Endodermal cell (in vitro differentiated cells): ENCODE data around the gene TXLNA. TPM values are rescaled to one million over a fixed set of nuclear protein-coding genes. Genes with fewer than 3 reads are reported as not detected.
A peak's percentile ranks its signal among the peaks of the same experiment; 100 is the strongest.
"Not testable (repeated sequence)": the region's sequence is repeated elsewhere in the genome, so short reads cannot be mapped to it uniquely, and the experiment has no call there.

ENCODE experiments used
- DNase-seq: peaks from one replicate; pipeline ENCODE4 v3.0.0-alpha.2; 2017
- H3K27ac ChIP-seq: 2 replicates; pipeline ENCODE4 v1.5.1; 2013; ENCODE audit warnings: mild to moderate bottlenecking, low read depth, low read length, moderate library complexity
- H3K27me3 ChIP-seq: 2 replicates; pipeline ENCODE4 v1.6.1; 2013; ENCODE audit warnings: mild to moderate bottlenecking, low read length, moderate library complexity; ENCODE audit not compliant: insufficient read depth, control insufficient read depth, poor library complexity, severe bottlenecking
- H3K36me3 ChIP-seq: 2 replicates; pipeline ENCODE4 v1.7.0; 2013; ENCODE audit warnings: mild to moderate bottlenecking, low read length, moderate library complexity; ENCODE audit not compliant: control insufficient read depth, insufficient read depth
- H3K4me1 ChIP-seq: one replicate; pipeline ENCODE4 v1.7.0; 2013; ENCODE audit warnings: low read length; ENCODE audit not compliant: control insufficient read depth, insufficient read depth
- H3K4me3 ChIP-seq: 2 replicates; pipeline ENCODE4 v1.5.1; 2013; ENCODE audit warnings: mild to moderate bottlenecking, low read length, moderate library complexity
- H3K9ac ChIP-seq: 2 replicates; pipeline ENCODE4 v1.6.1; 2013; ENCODE audit warnings: mild to moderate bottlenecking, low read length, moderate library complexity; ENCODE audit not compliant: poor library complexity, severe bottlenecking; ENCODE audit errors: extremely low read depth
- H3K9me3 ChIP-seq: 2 replicates; pipeline ENCODE4 v1.6.1; 2013; ENCODE audit warnings: mild to moderate bottlenecking, low read length, moderate library complexity; ENCODE audit not compliant: control insufficient read depth
- H3K27ac Mint-ChIP-seq: 2 replicates; pipeline ENCODE4 v1.8.0; 2020; ENCODE audit warnings: mixed read lengths
- H3K27me3 Mint-ChIP-seq: 2 replicates; pipeline ENCODE4 v1.8.0; 2021; ENCODE audit warnings: mild to moderate bottlenecking, mixed read lengths; ENCODE audit not compliant: insufficient read depth
- H3K36me3 Mint-ChIP-seq: 2 replicates; pipeline ENCODE4 v1.8.0; 2020; ENCODE audit warnings: low read depth, mixed read lengths
- H3K4me1 Mint-ChIP-seq: 2 replicates; pipeline ENCODE4 v1.8.0; 2020; ENCODE audit warnings: mixed read lengths
- H3K4me3 Mint-ChIP-seq: 2 replicates; pipeline ENCODE4 v1.8.0; 2020; ENCODE audit warnings: mild to moderate bottlenecking, moderate library complexity, mixed read lengths
- H3K9me3 Mint-ChIP-seq: 2 replicates; pipeline ENCODE4 v1.8.0; 2020; ENCODE audit warnings: mild to moderate bottlenecking, mixed read lengths
- WGBS, 2 experiments: methylation state at CpG; one replicate each; pipeline versions ENCODE4 v1.1.5 to v1.1.7; 2013; ENCODE audit warnings: missing lambda C conversion rate in 2 of 2, mixed read lengths in 1 of 2; ENCODE audit not compliant: insufficient coverage in 1 of 2, insufficient read length in 1 of 2; 5-methylcytosine and 5-hydroxymethylcytosine counted together
- long read RNA-seq, 4 experiments: library from polyadenylated mRNA in 2 of 4; library from RNA in 1 of 4; library from capped mRNA in 1 of 4; stranded (forward) in 3 of 4; unstranded in 1 of 4; transcript quantifications; one replicate each; pipeline ENCODE4 v2.0.0, GENCODE V29; 2020 to 2021; ENCODE audit warnings: inconsistent platforms in 1 of 4
- polyA plus RNA-seq, 2 experiments: library from polyadenylated mRNA; stranded (reverse); fragments of 50-300 nt; gene quantifications; one replicate each; pipeline ENCODE4 v1.2.3, GENCODE V29; 2013
- total RNA-seq, 2 donors: library from RNA; stranded (reverse); fragmentation: NEBNext Ultra II Directional in 1 of 2; extraction: Animal tissue kit (Norgen Biotek cat#: 25700) in 1 of 2; gene quantifications; 2 replicates in 1 of 2; 3 replicates in 1 of 2; pipeline ENCODE4 v1.2.1, GENCODE V29; 2021
- TF ChIP-seq, protein P1 (sequence below): fragments of 200-600 bp; sonication (generic); conservative IDR thresholded peaks from 2 replicates; pipeline ENCODE4 v1.5.0; 2021; ENCODE audit warnings: antibody characterized with exemption, mild to moderate bottlenecking

Gene TXLNA
- total RNA-seq, result 10 to 100 TPM; 38.3 to 39.4 TPM
- polyA plus RNA-seq (2013, experiment 1 of 2), result 39.7 TPM
- 37.8 TPM for polyA plus RNA-seq (2013, experiment 2 of 2)
- long read RNA-seq, experiment 1, partial matches to known transcripts, result 9 of 9 reads
- long read RNA-seq, experiment 1, other reads (novel, unspliced or antisense), result 0 of 9 reads
- long read RNA-seq, experiment 2, full-length matches to known transcripts, result 34 of 65 reads
- long read RNA-seq, experiment 2, partial matches to known transcripts, result 24 of 65 reads
- long read RNA-seq, experiment 2, other reads (novel, unspliced or antisense), result 7 of 65 reads
- long read RNA-seq, experiment 3, full-length matches to known transcripts, result 17 of 43 reads
- long read RNA-seq, experiment 3, partial matches to known transcripts, result 8 of 43 reads
- long read RNA-seq, experiment 3, other reads (novel, unspliced or antisense), result 18 of 43 reads
- long read RNA-seq, experiment 4, result 0 reads

DNA sequence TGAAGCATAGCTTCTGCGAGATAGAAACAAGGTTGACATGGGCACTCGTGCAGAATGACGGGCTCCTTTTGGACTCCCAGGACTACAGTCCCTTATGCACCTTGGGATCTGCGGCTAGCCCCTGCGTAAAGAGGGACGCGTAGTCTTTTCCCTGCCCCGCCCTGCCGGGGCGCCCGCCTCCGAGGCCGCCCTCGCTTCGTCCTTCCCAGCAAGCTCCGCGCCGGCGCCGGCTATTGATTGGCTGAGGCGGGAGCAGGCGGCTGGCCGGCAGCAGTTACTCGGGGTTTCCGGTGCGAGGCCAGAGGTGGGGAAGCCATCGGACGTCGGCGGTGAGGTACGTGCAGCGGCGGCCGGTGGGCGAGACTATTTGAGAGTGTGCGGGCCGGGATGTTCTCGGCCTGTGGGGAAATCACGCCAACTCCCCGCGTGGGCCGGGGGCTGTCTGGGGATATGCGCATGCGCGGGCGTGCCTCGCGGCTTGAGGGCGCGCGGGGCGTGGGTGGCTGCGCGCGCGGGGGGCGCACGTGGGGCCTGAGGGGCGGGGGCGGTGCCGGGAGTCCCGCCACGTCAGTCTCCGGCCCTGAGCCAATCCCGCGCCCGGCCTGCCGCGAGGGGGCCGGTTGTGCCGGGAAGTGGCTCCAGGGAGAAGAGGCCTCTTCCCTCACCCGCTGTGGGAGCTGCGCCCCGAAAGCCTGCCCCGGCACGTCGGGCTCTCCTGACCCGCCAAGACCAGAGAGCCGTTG, at the start of gene TXLNA:
TXLNA (plus strand) TSS at position 233 of the 743 bp plus-strand sequence. CDS start 671 bp downstream, outside the sequence.
- Histone ChIP-seq H3K36me3 (peaks cover 49% of the 10 kb centered on the region), H3K9ac (peak within 1 kb of the TSS; percentile 84), H3K4me3 (peak within 1 kb of the TSS; percentile 94), H3K27ac (peak within 1 kb of the TSS; percentile 93), H3K27me3 (no peaks in the 10 kb centered on the region), H3K9me3 (no peaks in the 10 kb centered on the region), H3K4me1 (no peaks in the 10 kb centered on the region)
- 1% methylated on average over 44 to 79 of the region's 79 CpGs for WGBS, 2 experiments
- peaks cover 29% of the 10 kb centered on the region for H3K4me1 Mint-ChIP-seq
- peak; percentile 98 for DNase-seq
- peak within 1 kb of the TSS; percentile 83 for H3K4me3 Mint-ChIP-seq
- peak within 1 kb of the TSS; percentile 96 for H3K27ac Mint-ChIP-seq
- H3K9me3 Mint-ChIP-seq, result no peaks in the 10 kb centered on the region
- H3K36me3 Mint-ChIP-seq, result peaks cover 34% of the 10 kb centered on the region
- TF ChIP-seq, protein P1, sequence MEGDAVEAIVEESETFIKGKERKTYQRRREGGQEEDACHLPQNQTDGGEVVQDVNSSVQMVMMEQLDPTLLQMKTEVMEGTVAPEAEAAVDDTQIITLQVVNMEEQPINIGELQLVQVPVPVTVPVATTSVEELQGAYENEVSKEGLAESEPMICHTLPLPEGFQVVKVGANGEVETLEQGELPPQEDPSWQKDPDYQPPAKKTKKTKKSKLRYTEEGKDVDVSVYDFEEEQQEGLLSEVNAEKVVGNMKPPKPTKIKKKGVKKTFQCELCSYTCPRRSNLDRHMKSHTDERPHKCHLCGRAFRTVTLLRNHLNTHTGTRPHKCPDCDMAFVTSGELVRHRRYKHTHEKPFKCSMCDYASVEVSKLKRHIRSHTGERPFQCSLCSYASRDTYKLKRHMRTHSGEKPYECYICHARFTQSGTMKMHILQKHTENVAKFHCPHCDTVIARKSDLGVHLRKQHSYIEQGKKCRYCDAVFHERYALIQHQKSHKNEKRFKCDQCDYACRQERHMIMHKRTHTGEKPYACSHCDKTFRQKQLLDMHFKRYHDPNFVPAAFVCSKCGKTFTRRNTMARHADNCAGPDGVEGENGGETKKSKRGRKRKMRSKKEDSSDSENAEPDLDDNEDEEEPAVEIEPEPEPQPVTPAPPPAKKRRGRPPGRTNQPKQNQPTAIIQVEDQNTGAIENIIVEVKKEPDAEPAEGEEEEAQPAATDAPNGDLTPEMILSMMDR, result no peak
- no peaks in the 10 kb centered on the region for H3K27me3 Mint-ChIP-seq

- H3K27me3 Mint-ChIP-seq, H3K27ac ChIP-seq, H3K9me3 Mint-ChIP-seq, H3K4me3 ChIP-seq, H3K4me1 Mint-ChIP-seq, H3K4me1 ChIP-seq, H3K36me3 ChIP-seq, H3K27me3 ChIP-seq, H3K9me3 ChIP-seq, DNase-seq, H3K9ac ChIP-seq, H3K4me3 Mint-ChIP-seq, H3K27ac Mint-ChIP-seq: not testable (repeated sequence)
- peaks cover 18% of the 10 kb centered on the region for H3K36me3 Mint-ChIP-seq
- WGBS, 2 experiments, result 94 to 99% methylated on average over 3 to 7 of the region's 9 CpGs
Measured at GRCh38 chr1:32133950-32134280, 45.6 kb upstream of the TXLNA start.

DNA sequence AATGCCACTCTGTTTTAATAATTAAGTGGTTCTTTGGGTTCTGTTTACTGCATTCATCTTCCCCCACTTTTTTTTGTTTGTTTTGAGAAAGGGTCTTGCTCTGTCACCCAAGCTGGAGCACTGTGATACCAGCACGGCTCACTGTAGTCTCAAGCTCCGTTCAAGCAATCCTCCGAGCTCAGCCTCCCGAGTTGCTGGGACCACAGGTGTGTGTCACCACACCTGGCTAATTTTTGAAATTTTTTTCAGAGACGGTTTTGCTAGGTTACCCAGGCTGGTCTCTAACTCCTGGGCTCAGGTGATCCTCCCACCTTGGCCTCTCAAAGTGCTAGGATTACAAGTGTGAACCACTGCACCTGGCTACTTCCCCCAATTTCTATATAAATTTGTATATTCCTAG, 42.4 kb upstream of the TXLNA start:
- Mint-ChIP-seq H3K4me1 (peaks cover 8% of the 10 kb centered on the region), H3K36me3 (peaks cover 9% of the 10 kb centered on the region), H3K4me3 (no peak overlapping the region), H3K9me3 (no peaks in the 10 kb centered on the region), H3K27me3 (no peaks in the 10 kb centered on the region), H3K27ac (no peak overlapping the region)
- 92 to 94% methylated on average over 5 of the region's 5 CpGs for WGBS, 2 experiments
- no peak overlapping the region for H3K27ac ChIP-seq
- H3K4me3 ChIP-seq, result no peak overlapping the region
- no peaks in the 10 kb centered on the region for H3K9me3 ChIP-seq
- H3K9ac ChIP-seq, result no peak overlapping the region
- TF ChIP-seq, protein P1, result no peak
- H3K36me3 ChIP-seq, result no peaks in the 10 kb centered on the region
- H3K4me1 ChIP-seq, result no peaks in the 10 kb centered on the region
- no peaks in the 10 kb centered on the region for H3K27me3 ChIP-seq
- DNase-seq, result no peak
